ENCODE results near the gene TLR9. TPM values are rescaled to one million over a fixed set of nuclear protein-coding genes. Genes with fewer than 3 reads are reported as not detected.

TLR9 gene
- total and polyA plus RNA-seq, 9 of the 15 experiments (the other 6 are each of a cell fraction or from before 2014, with no cell fraction given) = not detected

- TF ChIP-seq PBX2 (CRISPR knock-in tag; IDR thresholded peaks at IDR 0.05; ENCODE audit: low read depth) = no peak
- TF ChIP-seq PBX2 (tag; conservative IDR thresholded peaks at IDR 0.05; ENCODE audit: low read depth) = no peak
- no peak for TF ChIP-seq TBL1XR1 (IDR thresholded peaks at IDR 0.05; ENCODE audit: low read length in 2 of 2)
- no peak for TF ChIP-seq NCOA4 (IDR thresholded peaks at IDR 0.05; ENCODE audit: partially characterized antibody)
- no peak for TF ChIP-seq ZNF75A (CRISPR knock-in tag; IDR thresholded peaks at IDR 0.05)
- TF ChIP-seq CCAR2 (IDR thresholded peaks at IDR 0.05; ENCODE audit: low read depth, low read length) = no peak
- peak in 1 of 2 experiments; percentile 79; a peak in 2 of 4 replicates for TF ChIP-seq RCOR1 (IDR thresholded peaks at IDR 0.05; ENCODE audit: borderline replicate concordance in 1 of 2, low read depth in 2 of 2, low read length in 2 of 2)
- TF ChIP-seq BRD4 (IDR thresholded peaks at IDR 0.05) = no peak
- TF ChIP-seq BCLAF1 (IDR thresholded peaks at IDR 0.05; ENCODE audit: borderline replicate concordance in 1 of 2, control insufficient read depth in 1 of 2, low read depth in 2 of 2, low read length in 1 of 2) = no peak
- TF ChIP-seq NR2C2 (CRISPR knock-in tag; IDR thresholded peaks at IDR 0.05) = no peak
- peak; percentile 78 for TF ChIP-seq NR2C2 (tag; IDR thresholded peaks at IDR 0.05)
- TF ChIP-seq NR2C1 (IDR thresholded peaks at IDR 0.05) = peak; percentile 25; the same call in 1 of the 2 replicates
- peak; percentile 82 for TF ChIP-seq NR2C1 (tag; IDR thresholded peaks at IDR 0.05)
- no peak for TF ChIP-seq NFE2 (IDR thresholded peaks at IDR 0.05; ENCODE audit: low read depth)
- TF ChIP-seq ZNF449 (CRISPR knock-in tag; IDR thresholded peaks at IDR 0.05) = 0 out of 2 replicates have a peak, but pooled peaks have one; percentile 31
- no peak for TF ChIP-seq NFE2L1 (tag; IDR thresholded peaks at IDR 0.05; ENCODE audit: borderline replicate concordance, low read depth)
- no peak for TF ChIP-seq XRCC3 (IDR thresholded peaks at IDR 0.05)
- TF ChIP-seq POLR2AphosphoS5 (IDR thresholded peaks at IDR 0.05; ENCODE audit: control insufficient read depth, insufficient read depth, low read depth, low read length) = no peak
- no peak for TF ChIP-seq RNF219 (CRISPR knock-in tag; IDR thresholded peaks at IDR 0.05)
- no peak for TF ChIP-seq ZSCAN32 (CRISPR knock-in tag; IDR thresholded peaks at IDR 0.05)
Observed at GRCh38 chr3:52182196-52182595, 43.2 kb downstream of the TLR9 start (continued).

All from K562 (cell line).